KOPT-K1 (cell line): ENCODE measurements around the gene RUBCN.

ENCODE experiments used
- H3K27ac ChIP-seq: fragments of 200-600 bp; sonication (generic); 2 replicates; pipeline ENCODE4 v1.5.1; 2016; ENCODE audit warnings: antibody characterized with exemption, mild to moderate bottlenecking, low read depth, low read length; ENCODE audit not compliant: poor library complexity, severe bottlenecking
- H3K36me3 ChIP-seq: fragments of 200-600 bp; sonication (generic); 2 replicates; pipeline ENCODE4 v1.5.1; 2017; ENCODE audit warnings: antibody characterized with exemption, mild to moderate bottlenecking, low read length, moderate library complexity; ENCODE audit not compliant: insufficient read depth
- H3K9me3 ChIP-seq: fragments of 200-600 bp; sonication (generic); 2 replicates; pipeline ENCODE4 v1.5.1; 2017; ENCODE audit warnings: antibody characterized with exemption, low read length, mild to moderate bottlenecking; ENCODE audit not compliant: insufficient read depth, poor library complexity, severe bottlenecking

The RUBCN gene

DNA sequence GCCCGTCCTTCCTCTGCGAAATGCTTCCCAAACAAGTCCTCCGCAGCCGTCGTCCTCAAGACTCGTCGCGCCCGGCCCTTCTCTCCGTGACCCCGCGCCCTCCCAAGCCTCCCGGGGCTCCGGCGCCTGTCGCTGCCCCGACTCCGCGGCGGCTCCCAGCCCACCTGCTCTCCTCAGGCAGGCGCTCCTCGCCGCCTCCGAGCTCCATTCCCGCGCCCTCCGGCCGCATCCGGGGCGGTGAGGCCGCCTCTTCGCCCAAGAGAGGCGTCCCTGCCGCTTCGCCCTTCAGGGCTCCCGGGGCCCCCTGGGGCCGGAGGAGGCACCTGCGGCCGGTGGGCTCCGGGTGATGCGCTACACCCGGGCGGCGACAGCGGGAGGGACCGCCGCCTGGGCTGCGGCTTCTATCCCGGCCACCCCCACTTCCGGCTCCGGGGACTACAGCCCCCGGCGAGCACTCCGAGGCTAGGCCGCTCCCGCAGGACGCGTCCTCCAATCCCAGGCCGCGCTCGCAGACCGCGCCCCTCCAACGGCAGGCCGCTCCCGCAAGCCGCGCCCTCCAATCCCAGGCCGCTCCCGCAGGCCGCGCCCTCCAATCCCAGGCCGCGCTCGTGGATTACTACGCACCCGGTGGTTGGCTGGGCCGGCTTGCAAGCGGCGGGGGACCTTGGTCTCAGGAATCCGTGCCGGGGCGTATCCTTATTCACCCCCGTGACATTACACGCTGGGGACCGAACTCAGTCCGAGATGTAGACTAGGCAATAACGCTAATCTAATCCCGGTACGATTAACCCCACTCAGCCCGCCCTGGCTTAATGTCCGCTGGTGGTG, at the start of gene RUBCN:
Gene RUBCN (minus strand): TSS at position 414 of the 828 bp plus-strand sequence. CDS start 185 bp downstream, at position 229.
- no peaks in the 10 kb centered on the region for H3K9me3 ChIP-seq
- peak within 1 kb of the TSS; percentile 65 for H3K27ac ChIP-seq
- no peaks in the 10 kb centered on the region for H3K36me3 ChIP-seq

DNA sequence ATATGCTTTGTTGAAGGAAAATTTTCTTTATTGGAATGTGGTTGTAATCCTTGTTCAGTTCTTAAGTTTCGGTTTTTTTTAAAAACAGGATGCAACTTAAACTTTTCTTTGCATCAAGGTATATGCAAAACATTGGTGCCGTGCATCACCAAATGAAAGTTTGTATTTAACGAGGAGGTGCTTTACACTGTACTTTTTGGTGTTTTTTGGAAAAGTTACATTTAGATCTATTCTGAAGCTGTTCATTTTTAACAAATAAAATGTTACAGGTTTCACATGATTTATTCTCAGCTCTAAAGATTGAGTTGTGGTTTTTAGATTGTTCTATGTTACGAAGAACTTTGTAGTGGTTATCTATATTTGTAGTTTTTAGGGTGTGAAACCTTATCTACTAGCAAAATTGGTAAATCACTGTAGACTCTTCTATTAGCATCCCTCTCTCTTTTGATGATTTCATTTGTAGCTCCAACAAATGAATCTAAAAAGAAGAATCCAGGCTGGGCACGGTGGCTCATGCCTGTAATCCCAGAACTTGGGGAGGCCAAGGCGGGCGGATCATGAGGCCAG, 47.4 kb upstream of the RUBCN start:
- peaks cover 14% of the 10 kb centered on the region; the same call in 1 of the 2 replicates for H3K36me3 ChIP-seq
- H3K27ac ChIP-seq = no peak overlapping the region
- no peaks in the 10 kb centered on the region for H3K9me3 ChIP-seq

GRCh38 chr3:197782230-197782629, 45.5 kb upstream of the RUBCN start:
- H3K27ac ChIP-seq = no peak overlapping the region
- no peaks in the 10 kb centered on the region for H3K9me3 ChIP-seq
- H3K36me3 ChIP-seq = peaks cover 28% of the 10 kb centered on the region

DNA sequence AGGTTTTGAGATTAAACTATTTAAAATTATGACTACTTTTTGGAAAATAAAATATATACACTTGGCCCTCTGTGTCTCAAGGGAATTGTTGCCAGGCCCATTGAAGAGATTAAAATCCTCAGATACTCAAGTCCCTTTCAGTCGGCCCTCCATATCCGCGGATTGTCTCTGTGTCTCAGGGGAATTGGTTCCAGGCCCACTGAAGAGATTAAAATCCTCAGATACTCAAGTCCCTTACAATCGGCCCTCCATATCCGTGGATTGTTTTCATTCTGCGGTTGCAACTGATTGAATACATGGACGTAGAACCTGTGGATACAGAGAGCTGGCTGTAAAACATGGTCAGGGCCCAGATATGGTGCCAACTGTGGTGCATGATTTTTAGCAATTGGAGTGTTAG, 38.6 kb upstream of the RUBCN start:
- Histone ChIP-seq H3K36me3 (peaks cover 43% of the 10 kb centered on the region), H3K9me3 (no peaks in the 10 kb centered on the region)

DNA sequence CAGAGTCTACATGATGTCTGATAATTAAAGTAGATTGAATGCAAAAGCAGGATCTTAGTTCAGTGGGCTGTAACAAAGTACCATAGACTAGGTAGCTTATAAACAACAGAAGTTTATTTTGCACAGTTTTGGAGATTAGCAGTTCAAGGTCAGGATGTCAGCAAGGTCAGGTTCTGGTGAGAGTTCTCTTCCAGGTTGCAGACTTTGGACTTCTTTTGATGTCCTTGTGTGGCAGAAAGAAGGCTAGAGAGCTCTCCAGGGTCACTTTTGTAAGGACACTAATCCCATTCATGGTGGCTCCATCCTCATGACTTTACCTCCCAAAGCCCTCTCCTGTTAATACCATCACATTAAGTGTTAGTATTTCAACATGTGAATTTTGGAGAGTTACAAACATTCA, 25.1 kb upstream of the RUBCN start:
- H3K36me3 ChIP-seq = peaks cover 12% of the 10 kb centered on the region; the same call in 1 of the 2 replicates
- no peak overlapping the region for H3K27ac ChIP-seq

More for the DNA sequence above, 38.6 kb upstream of the RUBCN start:
- no peak overlapping the region for H3K27ac ChIP-seq

DNA sequence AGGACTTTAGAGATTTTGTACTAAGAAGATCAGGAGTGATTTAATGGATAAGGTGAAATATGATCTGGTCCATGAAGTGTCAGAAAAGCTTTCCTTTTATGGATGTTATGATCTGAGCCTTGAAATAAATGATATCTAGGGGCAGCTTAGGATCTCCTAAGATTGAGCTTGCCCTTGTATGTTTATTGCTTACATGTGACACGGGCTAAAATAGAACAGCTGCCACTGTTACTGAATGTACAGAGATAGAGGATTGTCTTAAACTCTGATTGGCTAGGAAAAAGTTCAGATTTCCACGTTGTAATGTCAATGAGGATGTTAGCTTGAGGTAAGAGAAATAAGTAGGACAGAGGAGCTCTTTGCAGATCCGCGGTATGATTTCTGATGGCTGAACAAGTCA, 21.8 kb upstream of the RUBCN start:
- Histone ChIP-seq H3K27ac (no peak overlapping the region), H3K36me3 (peaks cover 12% of the 10 kb centered on the region; the same call in 1 of the 2 replicates), H3K9me3 (no peaks in the 10 kb centered on the region)

More for the DNA sequence above, 25.1 kb upstream of the RUBCN start:
- H3K9me3 ChIP-seq = no peaks in the 10 kb centered on the region

- Histone ChIP-seq H3K9me3 (no peaks in the 10 kb centered on the region), H3K27ac (no peak overlapping the region), H3K36me3 (peaks cover 12% of the 10 kb centered on the region; the same call in 1 of the 2 replicates)
These were observed 20.0 kb upstream of the RUBCN start for GRCh38 chr3:197756704-197757103.

GRCh38 chr3:197753263-197753662, 16.6 kb upstream of the RUBCN start:
- Histone ChIP-seq H3K36me3 (no peaks in the 10 kb centered on the region; the same call in 1 of the 2 replicates), H3K9me3 (no peaks in the 10 kb centered on the region), H3K27ac (no peak overlapping the region)

GRCh38 chr3:197752107-197752506, 15.4 kb upstream of the RUBCN start:
- Histone ChIP-seq H3K9me3 (no peaks in the 10 kb centered on the region), H3K27ac (no peak overlapping the region), H3K36me3 (no peaks in the 10 kb centered on the region)

GRCh38 chr3:197750858-197751737, 14.4 kb upstream of the RUBCN start:
- peak overlapping the region; percentile 53 for H3K27ac ChIP-seq

GRCh38 chr3:197750396-197750831, 13.7 kb upstream of the RUBCN start:
- Histone ChIP-seq H3K27ac (peak overlapping the region; percentile 53), H3K9me3 (no peaks in the 10 kb centered on the region), H3K36me3 (no peaks in the 10 kb centered on the region)

More at GRCh38 chr3:197750858-197751737, 14.4 kb upstream of the RUBCN start:
- Histone ChIP-seq H3K9me3 (no peaks in the 10 kb centered on the region), H3K36me3 (no peaks in the 10 kb centered on the region)

- H3K36me3 ChIP-seq = no peaks in the 10 kb centered on the region
- H3K9me3 ChIP-seq = no peaks in the 10 kb centered on the region
- H3K27ac ChIP-seq = peak within 1 kb of the TSS; percentile 53
These were observed 13.1 kb upstream of the RUBCN start, which contains the start of gene FYTTD1 for GRCh38 chr3:197749601-197750395. Gene FYTTD1 (plus strand): TSS chr3:197749883. CDS start chr3:197749972, 89 bp downstream.

DNA sequence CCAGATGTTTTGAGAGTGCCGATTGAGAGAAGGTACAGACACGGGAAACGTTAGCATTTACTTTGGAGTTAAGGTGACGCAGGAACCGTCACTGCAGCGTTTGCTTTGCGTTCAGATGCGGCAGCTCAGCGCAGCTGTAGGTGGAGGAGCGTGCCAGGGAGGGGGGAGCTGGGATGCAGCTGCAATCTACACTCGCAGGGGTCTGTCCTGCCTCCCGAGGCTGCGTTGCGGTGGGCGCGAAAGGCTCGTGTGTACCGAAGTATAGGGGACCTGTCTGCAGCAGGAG, 12.6 kb upstream of the RUBCN start:
- Histone ChIP-seq H3K36me3 (no peaks in the 10 kb centered on the region), H3K9me3 (no peaks in the 10 kb centered on the region), H3K27ac (peak overlapping the region; percentile 53)

GRCh38 chr3:197748597-197749314, 12.1 kb upstream of the RUBCN start:
- H3K36me3 ChIP-seq = no peaks in the 10 kb centered on the region
- H3K9me3 ChIP-seq = no peaks in the 10 kb centered on the region
- peak overlapping the region; percentile 53 for H3K27ac ChIP-seq
